Stomach (tissue), 4 donors: ENCODE data around the gene FAM114A1.

ENCODE experiments used
- EP300 ChIP-seq: sonication (generic); formaldehyde crosslinking; IDR thresholded peaks from one replicate; pipeline ENCODE4 v1.6.1; 2017; ENCODE audit warnings: antibody characterized with exemption
- POLR2A ChIP-seq, 4 donors: fragments of 450-650 bp; IDR thresholded peaks; one replicate each; pipeline ENCODE4 v1.6.1; 2016; ENCODE audit warnings: antibody characterized with exemption in 4 of 4, control low read depth in 2 of 4, mild to moderate bottlenecking in 1 of 4, moderate library complexity in 1 of 4
- TF ChIP-seq, protein P1 (sequence below), 7 experiments: fragments of 450-650 bp in 4 of 7; fragments of 200-600 bp in 3 of 7; sonication (generic) in 3 of 7; IDR thresholded peaks; one replicate each; pipeline ENCODE4 v1.5.1; 2016 to 2019; ENCODE audit warnings: antibody characterized with exemption in 7 of 7, control low read depth in 2 of 7, mild to moderate bottlenecking in 1 of 7

DNA sequence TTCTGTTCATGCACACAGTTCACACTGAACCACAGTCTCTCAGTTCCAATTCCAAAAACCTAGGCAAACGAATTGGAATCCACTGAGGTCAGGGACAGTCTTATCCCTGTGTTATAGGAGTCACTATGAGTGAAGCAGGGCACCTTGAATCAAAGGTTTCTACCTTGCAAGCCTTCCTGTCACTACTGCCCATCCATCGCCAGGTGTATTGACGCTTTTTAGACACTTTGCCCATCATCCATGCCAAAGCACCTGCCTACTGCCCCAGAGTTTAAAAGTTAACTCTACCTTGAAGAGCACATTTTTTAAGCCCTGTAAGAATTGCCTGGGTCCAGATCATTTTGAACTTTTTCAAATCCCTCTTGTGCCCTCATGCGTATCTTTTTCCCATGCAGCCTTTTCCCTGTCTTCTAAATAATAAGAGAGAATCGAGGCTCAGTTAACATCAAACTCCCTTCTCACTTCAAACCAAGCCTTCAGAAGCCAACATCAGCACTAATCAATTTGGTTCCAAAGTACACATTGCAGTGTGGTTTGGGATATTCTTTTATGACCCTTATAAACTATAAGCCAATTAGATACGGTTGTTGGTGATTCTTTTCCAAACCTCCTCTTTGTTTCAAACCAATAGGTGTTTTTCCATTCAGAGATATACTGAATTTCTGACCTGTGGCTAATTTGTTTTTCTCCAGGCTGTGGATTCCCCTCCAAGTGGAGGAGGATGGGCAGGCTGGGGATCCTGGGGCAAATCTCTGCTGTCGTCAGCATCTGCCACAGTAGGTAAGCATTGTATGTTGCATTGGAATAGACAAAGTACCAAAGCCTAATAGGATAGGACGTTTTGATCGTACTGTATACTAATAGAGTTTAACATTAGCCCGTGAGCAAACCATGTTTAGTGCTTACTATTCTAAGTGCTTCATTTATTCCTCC, 23.7 kb downstream of the FAM114A1 start:
- TF ChIP-seq, protein P1, sequence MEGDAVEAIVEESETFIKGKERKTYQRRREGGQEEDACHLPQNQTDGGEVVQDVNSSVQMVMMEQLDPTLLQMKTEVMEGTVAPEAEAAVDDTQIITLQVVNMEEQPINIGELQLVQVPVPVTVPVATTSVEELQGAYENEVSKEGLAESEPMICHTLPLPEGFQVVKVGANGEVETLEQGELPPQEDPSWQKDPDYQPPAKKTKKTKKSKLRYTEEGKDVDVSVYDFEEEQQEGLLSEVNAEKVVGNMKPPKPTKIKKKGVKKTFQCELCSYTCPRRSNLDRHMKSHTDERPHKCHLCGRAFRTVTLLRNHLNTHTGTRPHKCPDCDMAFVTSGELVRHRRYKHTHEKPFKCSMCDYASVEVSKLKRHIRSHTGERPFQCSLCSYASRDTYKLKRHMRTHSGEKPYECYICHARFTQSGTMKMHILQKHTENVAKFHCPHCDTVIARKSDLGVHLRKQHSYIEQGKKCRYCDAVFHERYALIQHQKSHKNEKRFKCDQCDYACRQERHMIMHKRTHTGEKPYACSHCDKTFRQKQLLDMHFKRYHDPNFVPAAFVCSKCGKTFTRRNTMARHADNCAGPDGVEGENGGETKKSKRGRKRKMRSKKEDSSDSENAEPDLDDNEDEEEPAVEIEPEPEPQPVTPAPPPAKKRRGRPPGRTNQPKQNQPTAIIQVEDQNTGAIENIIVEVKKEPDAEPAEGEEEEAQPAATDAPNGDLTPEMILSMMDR (IDR thresholded peaks at IDR 0.05): no peak
- TF ChIP-seq POLR2A (IDR thresholded peaks at IDR 0.05) (no peak), EP300 (no peak)
